NAMALWA (cell line): Measurements from ENCODE around the gene TP63.

Source experiments
- DNase-seq: peaks from one replicate; pipeline ENCODE4 v3.0.0-alpha.2; 2015; ENCODE audit warnings: low spot score

Gene TP63

DNA sequence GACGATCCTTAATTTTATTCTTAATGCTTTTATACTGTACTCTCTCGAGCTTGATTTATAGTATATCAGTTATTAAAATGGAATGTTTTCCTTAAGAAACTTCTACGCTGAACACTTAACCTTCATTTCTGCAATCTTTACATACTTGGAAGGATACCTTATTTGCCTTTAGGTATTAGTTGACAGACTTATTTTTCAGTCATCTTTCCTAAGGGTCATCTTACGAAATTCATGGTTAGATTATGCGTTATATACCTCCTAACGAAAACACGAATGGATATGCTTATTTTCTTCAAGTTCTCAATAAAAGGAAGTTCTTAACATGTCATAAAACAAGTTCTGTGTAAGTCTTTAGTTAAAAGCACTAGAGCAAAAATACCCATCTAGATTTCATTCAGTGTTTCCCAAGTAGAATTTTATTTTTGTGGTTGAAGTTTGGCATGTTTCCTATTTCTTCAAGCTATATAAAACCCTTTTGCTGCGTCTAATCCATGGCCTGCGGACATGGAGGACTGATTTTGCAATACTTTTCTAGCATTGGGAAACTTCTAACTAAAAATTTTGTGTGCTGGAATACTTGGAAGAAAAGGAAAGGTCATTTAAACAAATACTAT lies 231.3 kb downstream of the TP63 start:
- DNase-seq = no peak

DNA sequence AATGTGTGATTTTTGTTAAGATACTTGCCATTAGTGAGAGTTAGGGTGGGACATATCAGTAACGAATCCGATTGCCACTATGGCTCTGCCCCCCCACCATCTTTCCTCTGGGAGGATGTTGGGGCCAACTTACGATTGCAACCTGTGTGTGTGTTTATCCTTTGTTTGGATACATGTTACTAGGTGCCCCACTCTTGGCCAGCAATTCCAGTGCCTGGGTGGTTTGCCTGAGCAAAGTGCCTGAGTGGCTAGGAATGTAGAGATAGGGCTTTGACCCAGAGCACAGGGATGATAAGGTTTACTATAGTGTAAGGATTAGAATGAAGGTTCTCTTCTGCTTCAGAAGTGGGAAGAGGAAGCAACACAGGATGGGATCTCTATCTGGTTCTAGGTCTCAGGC lies 231.8 kb downstream of the TP63 start:
- no peak for DNase-seq

DNA sequence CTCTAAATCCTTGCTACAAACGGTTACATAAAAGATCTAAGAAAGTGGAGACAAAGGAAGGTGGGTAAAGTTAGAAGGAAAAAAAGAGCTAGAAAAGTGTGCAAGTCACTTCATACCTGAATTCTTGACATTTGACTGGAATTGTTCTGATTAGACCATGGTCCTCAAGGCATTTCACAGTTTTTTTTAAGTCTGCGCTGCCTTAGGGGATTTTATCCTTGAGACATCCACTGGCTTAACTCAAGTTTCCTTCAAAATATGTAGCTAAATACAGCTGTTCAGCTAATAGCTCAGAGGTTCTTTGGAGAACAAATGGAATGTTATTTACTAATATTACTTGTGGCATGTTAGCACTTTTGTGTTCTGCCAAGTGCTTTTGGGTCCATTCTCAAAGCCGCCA lies 236.9 kb downstream of the TP63 start:
- no peak for DNase-seq

- no peak for DNase-seq
Measured at GRCh38 chr3:189869165-189869564, 238.0 kb downstream of the TP63 start.

GRCh38 chr3:189871418-189871817 lies 240.2 kb downstream of the TP63 start:
- no peak for DNase-seq

DNA sequence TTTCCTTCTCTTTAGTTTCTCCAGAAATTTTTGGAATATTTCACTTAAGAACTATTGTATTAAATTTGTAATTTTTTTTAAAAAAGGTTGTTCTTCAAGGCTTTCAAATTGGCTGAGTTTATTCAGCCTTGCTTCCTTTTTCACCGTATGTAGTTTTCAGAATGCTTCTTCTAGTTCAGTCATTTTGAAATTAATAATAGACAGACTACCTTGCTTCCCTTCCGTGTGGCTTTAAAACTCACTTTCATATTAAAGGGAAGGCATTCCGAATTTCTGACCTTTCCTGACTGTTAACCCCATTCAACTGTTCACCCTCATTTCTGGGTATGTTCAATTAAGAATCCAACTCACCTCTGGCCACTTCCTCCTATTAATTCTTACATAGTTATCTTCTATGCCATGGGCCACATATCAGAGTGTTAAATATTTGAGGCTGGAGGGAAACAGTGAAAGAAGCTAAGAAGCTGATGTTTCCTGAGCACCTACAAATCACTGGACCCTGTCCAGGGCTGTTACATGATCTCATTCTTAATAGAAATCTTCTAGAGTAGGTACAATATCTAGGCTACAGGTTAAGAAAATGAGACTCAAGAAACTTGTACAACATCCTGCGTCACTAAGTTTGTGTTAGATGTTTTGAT lies 252.0 kb downstream of the TP63 start:
- no peak for DNase-seq

- DNase-seq = no peak
Measured at GRCh38 chr3:189890496-189890895, 259.3 kb downstream of the TP63 start.

GRCh38 chr3:189896533-189896932 lies 265.3 kb downstream of the TP63 start:
- DNase-seq = no peak

DNA sequence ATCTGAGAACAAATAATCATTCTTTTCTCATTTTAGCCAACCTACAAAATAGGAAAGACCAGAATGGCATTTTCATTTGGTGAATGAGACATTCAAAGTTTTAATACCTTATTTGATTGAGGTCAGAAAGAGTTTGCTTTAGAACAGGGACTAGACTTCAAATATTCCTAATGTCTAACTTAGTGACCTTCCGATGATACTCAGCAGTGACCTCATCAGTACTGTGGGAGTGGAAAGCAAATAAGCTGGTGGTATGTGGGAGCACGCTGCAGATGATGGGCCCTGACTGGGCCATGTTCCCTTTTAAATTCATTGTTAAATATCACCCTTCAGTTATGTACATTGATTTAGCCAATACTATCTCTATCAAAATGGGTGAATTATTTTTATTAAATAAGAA lies 266.2 kb downstream of the TP63 start:
- no peak for DNase-seq

GRCh38 chr3:189898559-189899153 lies 267.5 kb downstream of the TP63 start:
- DNase-seq = no peak

DNA sequence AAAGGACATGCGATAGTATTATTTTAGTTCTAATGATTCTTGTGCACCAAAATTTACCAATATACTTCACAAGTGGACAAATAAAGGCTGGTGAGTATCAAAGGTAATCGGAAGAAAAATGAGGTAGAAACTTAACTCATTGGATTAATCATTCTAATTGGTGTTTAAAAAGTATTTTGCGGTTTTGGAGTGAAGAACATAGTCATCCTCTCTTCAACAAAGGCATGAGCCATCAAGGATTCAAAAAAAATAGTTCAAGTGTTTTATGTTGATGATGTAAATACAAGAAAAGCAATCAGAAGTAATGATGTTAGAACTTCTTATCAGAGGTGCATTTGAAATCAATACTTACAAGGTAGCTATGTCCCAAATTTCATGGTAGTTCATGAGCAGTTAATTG lies 268.0 kb downstream of the TP63 start:
- DNase-seq = no peak

- DNase-seq = no peak
Measured at GRCh38 chr3:189900578-189900977, 269.4 kb downstream of the TP63 start.

- no peak for DNase-seq
Measured at GRCh38 chr3:189901481-189901880, 270.3 kb downstream of the TP63 start.

DNA sequence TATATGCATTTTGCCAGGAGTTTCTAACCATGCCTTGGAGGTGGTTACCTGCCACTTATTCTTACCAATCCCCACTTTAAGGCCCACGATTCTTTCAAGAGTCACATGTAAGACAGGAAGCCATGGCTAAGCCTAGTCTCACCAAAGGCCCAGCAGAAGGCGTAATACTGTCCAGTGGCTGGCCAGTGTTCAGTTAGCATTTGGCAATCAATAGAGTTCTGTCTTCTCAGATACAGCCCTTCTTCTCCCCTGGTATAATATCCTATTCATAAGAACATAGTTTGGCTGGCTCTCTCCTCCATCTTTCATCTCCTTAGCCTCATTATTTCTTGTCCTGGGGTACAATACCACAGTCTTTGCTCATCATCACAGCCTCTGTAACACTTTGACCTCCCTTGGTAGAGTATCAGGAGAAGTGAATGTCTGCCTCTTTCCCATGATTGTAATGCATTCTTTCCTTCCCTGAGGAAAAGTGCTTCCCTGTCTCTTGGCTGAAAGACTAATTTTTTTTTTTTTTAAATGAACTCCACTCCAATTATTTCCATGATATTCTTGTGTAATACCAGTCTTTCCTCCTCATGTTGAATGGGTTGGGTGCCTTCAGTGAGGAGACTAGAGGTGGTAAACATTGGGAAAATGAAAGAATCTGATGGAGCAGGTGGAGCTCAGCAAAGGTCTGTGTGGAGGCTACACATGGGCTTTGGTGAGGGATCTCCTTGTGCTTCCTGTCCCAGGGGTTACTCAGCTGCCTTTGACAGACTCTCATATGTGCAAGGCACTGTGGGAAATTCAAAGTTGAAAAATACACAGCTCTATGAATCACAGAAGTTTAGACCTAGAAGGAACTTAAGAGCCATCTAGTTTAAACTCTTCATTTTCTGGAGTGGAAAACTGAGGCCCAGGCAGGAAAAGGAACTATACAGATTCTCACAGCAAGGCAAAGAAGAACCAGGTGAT lies 271.3 kb downstream of the TP63 start:
- no peak for DNase-seq

GRCh38 chr3:189903562-189904250 lies 272.5 kb downstream of the TP63 start:
- no peak for DNase-seq

- no peak for DNase-seq
Measured at GRCh38 chr3:189907803-189908202, 276.6 kb downstream of the TP63 start.

DNA sequence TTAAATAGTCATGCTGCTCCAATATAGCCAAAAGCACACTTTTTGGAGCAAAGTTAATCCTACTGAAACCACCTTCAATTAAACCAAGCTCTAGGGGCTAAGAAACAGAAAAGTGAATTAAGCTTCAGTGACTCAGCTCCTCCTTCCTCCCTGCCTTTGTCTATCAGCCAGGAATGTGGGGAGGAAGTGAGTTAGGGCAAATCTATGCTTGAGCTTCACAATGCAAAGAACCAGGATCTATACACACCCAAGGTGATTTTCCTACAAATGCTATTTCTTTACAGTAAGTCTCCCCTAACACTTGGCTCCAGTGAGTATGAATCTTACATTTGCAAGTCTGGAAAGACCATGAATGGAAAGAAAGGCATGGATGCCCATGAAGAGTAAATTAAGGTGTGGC lies 277.5 kb downstream of the TP63 start:
- no peak for DNase-seq

- no peak for DNase-seq
Measured at GRCh38 chr3:189909139-189909538, 277.9 kb downstream of the TP63 start.

- no peak for DNase-seq
Measured at GRCh38 chr3:189909573-189909972, 278.4 kb downstream of the TP63 start.

GRCh38 chr3:189911001-189911400 lies 279.8 kb downstream of the TP63 start:
- DNase-seq = no peak

GRCh38 chr3:189914799-189915198 lies 283.6 kb downstream of the TP63 start:
- DNase-seq = no peak

GRCh38 chr3:189921770-189922169 lies 290.6 kb downstream of the TP63 start:
- no peak for DNase-seq
